Stimulated activated CD8-positive, alpha-beta memory T cell treated with anti-CD3 and anti-CD28 coated beads, Interleukin-7, amount 100 ng/mL, for 4 hours (primary cell): ENCODE measurements around the gene BCL7B.
A peak's percentile ranks its signal among the peaks of the same experiment; 100 is the strongest.
"Not testable (repeated sequence)": the region's sequence is repeated elsewhere in the genome, so short reads cannot be mapped to it uniquely, and the experiment has no call there.

Experiments used
- DNase-seq, 2 donors: peaks; one replicate each; pipeline ENCODE4 v3.0.0-alpha.2; 2020; ENCODE audit warnings: low read depth in 2 of 2

The BCL7B gene

DNA sequence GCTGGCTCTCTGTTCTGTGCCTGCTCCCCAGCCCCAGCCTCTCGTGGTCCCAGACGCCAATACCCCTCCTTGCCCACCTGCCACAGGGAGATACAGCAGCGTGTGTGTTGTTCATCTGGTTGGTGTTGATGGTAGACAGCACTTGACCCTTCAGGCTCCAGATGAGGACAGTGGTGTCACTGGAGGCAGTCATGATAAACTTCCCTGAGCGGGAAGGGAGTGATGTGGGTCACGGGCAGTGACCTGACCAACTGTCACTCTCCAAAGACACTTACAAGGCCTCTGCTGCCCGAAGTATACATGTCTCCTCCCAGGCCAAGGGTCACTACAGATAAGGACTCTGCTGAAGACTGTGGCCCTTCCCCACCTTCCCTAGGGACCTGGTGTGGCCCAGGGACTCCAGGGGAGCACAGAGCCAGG lies 15.3 kb upstream of the BCL7B start:
- no peak for DNase-seq

DNA sequence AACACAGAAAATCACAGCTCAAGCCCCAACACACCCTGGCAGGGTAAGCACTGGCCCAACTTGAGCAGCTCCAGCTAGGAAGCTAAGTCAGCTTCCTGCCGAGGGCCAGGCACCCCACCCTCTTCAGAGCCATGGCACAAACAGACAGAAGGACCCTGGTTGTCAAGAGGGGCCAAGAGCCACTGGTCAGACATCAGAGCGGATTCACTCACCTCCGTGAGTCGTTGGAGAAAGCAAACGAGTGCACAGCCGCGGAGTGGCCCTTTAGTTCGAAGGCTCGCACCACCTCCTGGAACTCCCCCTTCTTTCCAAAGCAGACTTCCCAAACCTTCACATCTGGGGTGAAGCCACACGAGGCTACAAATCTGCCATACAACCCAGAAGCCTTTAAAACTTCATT lies 13.5 kb upstream of the BCL7B start:
- DNase-seq = no peak

DNA sequence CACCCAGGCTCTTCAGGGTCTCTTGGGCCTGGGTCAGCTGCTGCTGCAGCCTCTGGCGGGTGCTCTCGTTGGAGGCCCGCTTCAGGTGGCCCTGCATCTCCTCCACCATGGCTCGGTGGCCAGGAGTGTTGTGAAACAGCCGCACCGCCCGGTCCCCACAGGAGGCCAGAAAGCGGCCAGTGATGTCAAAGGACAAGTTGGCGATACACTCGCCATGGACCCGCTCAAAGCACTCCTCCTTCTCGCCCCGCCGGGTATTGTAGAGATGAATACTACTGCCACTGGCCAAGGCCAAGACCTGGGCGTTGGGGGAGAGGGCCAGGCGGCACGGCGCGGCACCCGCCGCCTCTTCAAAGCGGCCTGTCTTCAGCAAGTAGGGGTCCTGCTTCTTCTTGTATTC lies 13.0 kb upstream of the BCL7B start:
- no peak for DNase-seq

DNA sequence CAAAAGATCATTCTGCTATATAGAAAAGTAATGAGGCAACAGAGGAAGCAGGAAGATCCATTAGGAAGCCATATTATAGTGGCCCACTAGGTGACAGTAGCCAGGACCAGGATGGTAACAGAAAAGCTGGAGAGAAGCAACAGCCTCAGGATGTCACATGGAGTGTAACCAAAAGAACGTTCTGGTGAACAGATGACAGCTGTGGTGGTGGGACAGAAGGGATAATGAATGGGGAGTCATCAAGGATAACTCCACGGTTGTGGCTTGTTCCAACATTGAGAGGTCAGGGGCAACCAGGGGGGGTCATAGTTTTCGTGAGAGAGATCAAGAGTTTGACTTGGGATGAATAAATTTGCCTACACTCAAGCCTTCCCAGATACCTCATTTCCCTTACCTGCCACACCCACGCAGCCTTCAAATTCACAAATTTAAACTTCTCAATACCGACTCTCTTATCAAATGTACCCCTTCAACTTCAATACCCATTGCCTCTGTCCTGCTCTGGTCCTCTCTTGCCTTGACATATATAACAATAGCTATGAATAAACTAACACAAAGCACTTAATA lies 11.6 kb upstream of the BCL7B start:
- no peak for DNase-seq

DNA sequence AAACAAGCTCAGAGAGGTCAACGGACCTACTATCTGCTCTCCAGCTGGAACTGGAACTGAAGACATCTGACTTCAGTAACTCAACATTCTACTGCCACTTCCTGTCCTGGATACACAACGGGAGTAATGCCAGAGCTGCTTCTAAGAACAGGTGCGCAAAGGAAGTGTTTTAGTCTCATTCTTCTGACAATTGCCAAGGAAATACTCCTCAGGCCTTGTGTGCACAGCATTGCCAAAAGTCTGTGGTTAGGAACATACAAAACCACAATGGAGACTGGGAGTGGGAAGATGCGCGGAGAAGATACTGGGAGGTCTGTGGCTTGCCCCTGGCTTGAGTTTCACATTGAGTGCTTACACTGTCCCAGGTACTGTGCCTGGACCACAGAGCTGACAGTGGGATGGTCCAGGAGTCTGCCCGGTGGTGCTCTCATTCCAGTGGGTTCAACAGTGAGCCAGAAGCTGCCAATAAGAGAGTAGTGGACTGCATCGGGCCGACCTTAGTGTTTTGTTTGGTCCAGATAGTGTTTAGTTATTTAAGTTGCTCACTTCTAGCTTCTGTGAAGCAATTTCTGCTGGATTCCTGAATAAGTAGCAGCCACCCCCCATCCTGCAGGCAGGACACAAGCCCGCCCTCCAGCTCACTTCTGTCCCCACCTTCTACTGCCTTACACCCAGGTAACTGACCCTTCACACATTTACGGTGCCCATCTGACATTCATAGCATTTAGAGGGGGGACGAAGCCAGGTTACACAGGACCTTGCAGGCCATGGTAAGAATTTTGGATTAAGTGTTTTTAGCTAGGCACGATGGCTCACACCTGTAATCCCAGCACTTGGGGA lies 10.6 kb upstream of the BCL7B start:
- DNase-seq = no peak

DNA sequence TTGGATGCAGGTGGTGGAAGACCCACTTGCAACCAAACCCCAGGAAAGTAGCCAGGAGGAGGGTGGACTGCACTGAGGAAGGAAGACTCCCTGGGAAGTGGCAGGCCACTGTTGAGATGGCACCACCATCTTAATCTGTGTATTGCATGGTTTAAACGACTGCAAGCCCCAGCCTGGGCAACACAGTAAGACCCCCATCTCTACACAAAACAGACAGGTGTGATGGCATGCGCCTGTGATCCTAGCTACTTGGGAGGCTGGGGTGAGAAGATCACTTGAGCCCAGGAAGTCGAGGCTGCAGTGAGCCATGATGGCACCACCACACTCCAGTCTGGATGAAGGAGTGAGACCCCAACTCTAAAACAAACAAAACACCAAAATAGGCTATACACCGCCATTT lies 9.7 kb upstream of the BCL7B start:
- no peak for DNase-seq

DNA sequence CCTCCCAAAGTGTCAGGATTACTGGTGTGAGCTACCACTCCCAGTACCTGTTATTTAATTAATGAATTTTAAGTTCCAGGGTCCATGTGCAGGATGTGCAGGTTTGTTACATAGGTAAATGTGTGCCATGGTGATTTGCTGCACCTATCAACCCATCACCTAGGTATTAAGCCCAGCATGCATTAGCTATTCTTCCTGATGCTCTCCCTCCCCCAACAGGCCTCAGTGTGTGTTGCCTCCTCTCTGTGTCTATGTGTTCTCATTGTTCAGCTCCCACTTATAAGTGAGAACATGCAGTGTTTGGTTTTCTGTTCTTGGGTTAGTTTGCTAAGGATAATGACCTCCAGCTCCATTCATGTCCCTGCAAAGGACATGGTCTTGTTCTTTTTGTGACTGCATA lies 8.9 kb upstream of the BCL7B start:
- DNase-seq = not testable (repeated sequence)

DNA sequence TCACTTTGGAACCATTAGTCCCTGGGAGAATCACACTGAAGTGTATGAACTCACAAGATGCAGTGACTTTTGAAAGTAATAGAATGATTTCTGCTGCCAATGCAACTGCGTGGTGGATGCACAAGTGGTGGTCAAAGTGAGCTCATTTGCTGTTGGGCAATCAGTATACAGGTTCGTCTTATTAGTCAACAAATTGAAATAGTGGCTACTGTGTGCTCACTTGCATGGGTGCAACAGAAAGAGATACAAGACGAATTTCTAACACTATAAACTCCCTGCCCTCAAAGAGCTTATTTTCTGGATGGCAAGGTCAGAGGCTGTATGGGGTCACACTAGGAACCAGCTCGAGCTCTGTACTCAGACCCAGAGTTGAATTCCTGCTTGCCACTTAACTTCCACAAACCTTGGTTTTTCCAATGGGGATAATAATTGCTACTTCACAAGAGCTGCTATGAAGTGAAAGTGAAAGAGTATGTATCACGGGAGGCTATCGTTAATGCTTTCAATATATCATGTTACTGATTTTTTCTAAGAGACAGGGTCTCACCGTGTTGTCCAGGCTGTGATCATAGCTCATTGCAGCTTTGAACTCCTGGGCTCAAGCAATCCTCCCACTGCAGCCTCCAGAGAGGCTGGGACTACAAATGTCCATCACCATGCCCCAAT lies 8.3 kb upstream of the BCL7B start:
- DNase-seq = no peak

DNA sequence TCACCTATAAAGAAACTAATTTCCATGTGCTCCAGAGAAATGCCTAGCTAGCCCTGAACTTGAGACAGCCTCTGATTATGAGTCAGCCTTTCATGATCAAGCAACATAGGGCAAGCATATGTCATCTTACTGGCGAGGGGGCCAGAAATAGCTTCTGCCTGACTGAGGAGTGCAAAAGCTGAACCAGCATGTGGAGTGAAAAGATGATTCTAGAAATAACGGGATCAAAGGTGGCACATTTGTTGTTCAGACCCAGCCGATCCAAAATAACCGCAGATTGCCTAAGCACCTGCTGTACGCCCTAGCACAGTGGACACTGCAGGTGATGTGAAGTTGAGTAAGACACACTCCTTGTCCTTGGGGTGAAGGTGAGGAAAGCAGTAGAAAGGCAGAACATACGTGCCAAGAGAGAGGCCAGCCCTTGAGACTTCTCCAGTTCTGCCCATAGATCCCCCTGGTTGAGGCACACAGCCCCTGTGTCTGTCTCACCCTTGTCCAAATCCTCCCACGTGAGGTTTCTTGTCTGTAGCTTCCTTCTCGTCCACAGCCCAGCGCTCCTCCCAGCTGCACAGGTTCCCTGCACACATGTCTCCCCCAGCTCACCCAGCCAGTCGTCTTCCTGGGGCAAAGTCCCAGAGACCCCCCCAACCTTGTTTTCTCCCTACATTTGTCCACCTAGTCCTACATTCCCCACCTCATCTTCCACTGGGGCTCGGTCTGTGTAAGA lies 2.8 kb upstream of the BCL7B start:
- DNase-seq = no peak

DNA sequence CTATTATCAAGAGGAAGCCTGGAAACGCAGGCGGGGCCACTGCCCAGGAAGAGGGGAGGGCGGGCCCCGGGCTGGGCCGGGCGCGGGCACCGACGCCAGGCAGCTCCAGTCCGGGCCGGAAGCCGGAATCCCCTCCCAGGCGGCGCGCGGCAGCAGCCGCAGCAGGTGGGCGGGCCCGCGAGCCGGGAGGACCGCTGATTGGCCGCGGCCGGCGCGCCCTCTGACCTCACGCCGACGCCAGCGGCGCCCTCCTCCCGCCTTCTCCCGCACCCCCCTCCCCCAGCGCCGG lies 438 bp downstream of the BCL7B start:
- DNase-seq = peak; percentile 72 to 92

DNA sequence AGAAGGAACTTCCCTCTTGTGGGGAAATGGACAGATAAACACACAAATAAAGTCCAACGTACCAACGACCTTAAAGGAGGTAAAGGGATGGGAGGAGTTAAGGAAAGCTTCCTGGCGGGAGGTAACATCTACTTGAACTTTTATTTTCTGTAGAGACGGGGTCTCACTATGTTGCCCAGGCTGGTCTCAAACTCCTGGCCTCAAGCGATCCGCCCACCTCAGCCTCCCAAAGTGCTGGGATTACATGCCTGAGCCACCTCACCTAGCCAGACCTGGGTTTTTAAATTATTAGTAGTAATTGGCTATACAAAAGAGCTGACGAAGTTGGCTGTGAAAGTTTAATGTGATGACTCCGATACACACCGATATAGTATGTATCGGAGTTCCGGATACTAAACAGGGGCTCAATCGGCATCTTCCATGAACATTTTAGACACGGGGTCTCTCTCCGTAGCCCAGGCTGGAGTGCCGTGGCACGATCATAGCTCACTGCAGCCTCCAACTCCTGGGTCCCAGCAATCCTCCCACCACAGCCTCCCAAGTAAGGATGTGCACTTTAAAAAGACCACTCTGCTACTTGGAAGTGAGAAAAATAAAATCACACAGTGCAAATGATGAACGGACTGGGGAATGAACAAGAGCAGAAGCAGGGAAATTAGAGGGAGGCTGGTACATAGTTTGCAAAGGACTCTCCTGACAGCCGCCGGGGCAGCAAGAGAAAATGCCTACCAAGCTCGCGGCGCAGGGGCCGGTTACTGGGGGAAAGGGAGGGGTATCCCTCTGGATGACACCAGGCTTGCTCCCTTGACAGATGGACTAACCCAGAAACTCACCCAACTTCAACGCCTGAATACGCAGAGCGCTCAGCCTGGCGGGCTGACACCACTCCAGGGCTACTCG lies 1.0 kb downstream of the BCL7B start:
- no peak for DNase-seq

DNA sequence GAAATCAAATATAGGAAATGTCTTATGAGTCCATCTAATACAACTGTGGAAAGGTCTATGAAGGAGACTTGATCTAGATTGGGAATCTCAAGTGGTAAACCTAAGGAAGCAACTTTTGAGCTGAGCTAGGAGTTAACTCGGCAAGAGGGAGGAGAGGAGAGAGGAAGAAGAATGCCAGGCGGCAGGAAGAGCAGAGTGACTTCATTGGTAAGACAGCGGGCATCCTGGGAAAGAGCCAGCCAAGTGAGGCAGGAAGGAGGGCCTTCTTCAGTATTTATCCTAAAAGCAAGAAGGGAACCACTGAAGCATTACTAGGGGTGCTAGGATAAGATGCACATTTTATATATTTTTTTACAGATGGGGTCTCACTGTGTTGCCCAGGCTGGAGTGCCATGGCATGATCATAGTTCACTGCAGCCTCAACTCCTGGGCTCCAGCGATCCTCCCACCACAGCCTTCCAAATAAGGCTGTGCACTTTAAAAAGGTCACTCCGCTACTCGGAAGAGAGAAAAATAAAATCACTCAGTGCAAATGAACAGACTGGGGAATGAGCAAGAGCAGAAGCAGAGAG lies 2.0 kb downstream of the BCL7B start:
- no peak for DNase-seq

DNA sequence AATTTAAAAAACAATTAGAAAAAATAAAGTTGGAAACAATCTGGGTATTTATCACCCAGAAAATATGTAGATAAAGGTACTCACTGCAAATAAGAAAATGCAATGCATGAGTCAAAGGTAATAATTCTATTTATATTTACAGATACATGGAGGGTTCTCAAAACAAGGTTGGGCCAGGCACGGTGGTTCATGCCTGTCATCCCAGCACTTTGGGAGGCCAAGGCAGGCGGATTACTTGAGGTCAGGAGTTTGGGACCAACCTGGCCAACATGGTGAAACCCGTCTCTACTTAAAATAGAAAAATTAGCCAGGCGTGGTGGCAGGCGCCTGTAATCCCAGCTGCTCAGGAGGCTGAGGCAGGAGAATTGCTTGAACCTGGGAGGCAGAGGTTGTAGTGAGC lies 7.4 kb downstream of the BCL7B start:
- not testable (repeated sequence) for DNase-seq

DNA sequence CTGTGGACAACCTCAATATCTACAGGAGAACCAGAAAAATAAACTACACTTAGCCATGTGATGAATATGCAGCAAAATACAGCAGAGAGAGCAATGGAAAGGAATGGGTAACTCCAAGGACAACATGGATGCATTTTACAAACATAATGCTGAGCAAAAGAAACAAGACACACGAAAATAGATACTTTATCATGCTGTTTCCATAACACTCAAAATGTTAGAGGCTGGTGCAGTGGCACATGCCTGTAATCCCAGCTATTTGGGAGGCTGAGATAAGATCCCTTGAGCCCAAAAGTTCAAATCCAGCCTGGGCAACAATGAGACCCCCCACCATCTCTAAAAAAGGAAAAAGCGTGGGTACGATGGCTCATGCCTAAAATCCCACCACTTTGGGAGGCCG lies 8.3 kb downstream of the BCL7B start:
- no peak for DNase-seq

DNA sequence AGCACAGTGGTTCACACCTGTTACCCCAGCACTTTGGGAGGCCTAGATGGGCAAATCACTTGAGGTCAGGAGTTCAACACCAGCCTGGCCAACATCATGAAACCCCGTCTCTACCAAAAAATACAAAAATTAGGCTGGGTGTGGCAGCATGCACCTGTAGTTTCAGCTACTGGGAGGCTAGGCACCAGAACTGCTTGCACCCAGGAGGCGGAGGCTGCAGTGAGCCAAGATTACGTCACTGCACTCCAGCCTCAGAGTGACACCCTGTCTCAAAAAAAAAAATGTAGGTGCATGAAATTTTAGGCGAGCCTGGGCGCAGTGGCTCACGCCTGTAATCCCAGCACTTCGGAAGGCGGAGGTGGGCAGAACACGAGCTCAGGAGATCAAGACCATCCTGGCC lies 9.6 kb downstream of the BCL7B start:
- no peak for DNase-seq

DNA sequence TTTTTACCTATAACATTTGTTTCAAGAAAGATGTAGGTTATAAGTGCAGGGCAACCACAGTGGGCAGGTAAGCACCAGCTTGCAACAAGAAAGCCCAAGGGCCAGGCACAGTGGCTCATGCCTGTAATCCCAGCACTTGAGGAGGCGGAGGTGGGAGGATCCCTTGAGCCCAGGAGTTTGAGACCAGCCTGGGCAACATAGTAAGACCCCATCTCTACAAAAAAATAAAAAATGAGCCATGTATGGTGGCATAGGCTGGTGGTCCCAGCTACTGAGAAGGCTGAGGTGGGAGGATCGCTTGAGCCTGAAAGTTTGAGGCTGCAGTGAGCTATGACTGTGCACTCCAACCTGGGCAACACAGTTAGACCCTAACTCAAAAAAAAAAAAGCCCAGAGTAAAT lies 12.8 kb downstream of the BCL7B start:
- no peak for DNase-seq

DNA sequence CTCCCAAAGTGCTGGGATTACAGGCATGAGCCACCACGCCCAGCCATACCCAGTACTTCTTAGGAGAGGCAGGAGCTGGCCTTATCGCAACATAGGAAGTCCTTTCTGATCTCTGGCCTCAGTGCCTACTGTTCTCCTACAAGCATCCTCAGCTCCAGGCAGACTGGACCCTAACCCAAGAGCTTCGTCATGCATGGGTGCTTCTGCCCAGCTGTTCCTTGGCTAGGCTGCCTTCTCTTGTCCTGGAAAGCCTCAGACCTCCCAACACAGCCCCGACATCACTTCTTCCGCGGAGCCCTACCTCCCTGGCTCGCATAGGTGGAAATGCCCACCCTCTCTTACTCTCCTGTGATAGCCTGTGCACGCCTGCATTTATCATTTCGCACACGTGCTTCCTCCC lies 15.8 kb downstream of the BCL7B start:
- no peak for DNase-seq

DNA sequence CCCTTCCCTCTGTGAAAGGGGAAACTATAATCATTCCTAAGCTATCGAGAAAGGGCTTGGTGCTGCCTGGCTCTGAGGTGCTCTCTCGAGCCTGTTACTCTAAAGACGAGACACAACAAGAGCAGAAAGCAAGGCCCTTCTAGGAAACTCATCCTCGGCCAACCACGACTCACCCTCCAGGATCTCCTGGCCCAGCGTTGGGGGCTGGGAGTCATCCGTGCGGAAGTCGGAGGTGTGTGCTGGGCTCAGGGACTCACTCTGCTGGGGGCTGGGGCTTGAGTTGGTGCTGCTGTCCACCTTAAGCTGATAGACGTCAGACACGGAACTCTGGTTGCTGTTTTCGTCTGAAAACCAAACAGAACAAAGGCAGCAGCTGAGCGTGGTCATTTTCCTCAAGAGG lies 17.8 kb downstream of the BCL7B start:
- DNase-seq = no peak

DNA sequence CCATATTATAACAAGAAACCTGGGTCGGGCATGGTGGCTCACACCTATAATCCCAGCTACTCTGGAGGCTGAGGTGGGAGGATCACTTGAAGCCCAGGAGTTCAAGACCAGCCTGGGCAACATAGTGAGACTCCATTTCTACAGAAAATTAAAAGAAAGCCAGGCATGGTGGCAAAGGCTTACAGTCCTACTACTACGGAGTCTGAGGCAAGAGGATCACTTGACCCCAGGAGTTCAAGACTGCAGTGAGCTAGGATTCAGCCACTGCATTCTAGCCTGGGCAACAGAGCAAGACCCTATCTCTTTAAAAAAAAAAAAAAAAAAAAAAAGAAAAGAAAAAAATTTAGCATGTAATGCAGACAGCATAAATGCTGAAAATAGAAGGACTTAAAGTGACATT lies 19.0 kb downstream of the BCL7B start:
- not testable (repeated sequence) for DNase-seq

DNA sequence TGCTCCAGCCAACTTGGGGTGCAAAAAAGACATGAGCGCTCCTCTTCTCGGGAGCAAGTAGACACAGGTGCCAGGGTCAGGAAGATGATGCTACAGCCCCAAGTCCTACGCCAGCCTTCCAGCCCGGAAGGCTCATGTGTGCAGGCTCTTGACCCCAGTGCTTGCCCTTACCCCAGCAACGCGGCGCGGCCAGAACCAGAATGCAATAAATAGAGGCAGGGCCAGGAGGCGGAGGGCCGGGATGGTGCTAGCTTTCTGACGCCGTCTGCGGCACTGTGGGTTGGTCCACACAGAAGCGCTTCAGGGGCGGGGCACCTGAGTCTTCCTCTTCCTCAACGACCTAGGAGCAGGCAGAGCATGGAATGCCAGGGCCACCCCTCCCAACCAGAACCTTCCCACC lies 20.4 kb downstream of the BCL7B start:
- no peak for DNase-seq

DNA sequence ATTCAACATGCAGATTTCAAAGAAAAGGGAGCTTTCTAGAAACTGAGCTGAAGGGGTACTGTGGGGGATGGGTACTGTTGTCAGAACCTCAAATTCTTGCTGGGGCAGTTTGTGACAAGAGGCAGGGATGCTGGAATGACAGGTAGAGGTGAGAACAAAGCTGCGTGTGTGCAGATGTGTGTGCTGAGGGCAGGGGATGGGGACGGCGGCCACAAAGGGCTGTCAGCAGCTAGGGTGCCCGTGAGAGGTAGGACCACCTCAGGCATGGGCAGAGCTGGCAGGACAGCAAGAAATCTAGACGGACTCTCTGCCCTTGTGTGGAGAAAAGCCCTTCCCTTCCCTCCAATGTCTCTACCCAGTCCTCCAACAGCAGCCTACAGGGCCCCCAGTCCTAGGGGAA lies 21.0 kb downstream of the BCL7B start:
- no peak for DNase-seq
